ENCODE data around the gene GPR137.

The GPR137 gene

DNA sequence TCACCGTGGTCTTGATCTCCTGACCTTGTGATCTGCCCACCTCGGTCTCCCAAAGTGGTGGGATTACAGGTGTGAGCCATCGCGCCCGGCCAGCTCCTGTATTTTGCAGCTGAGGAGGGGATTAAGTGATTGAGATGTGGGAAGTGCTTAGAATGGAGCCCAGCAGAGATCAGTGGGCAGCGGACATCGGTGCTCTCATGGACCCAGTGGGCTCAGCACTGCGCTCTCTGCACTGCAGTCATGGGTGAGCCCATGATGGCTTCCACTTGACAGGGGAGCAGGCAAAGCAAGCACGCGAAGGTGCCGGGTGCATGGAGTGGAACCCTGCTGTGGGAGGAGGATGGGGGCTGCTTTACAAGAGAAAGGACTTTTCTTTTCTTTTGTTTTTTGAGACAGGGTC, 45.2 kb downstream of the GPR137 start:
- H3K27ac Mint-ChIP-seq = no peak overlapping the region
- H3K4me3 Mint-ChIP-seq = no peak overlapping the region
- no peaks in the 10 kb centered on the region for H3K36me3 Mint-ChIP-seq (ENCODE audit: low read depth)
- H3K4me1 Mint-ChIP-seq = peaks cover 5% of the 10 kb centered on the region
- no peaks in the 10 kb centered on the region for H3K9me3 Mint-ChIP-seq
- TF ChIP-seq CTCF (IDR thresholded peaks at IDR 0.05; ENCODE audit: unreplicated experiment in 3 of 3) = no peak
- no peaks in the 10 kb centered on the region for H3K27me3 Mint-ChIP-seq (ENCODE audit: low read depth)

GRCh38 chr11:64331569-64332371, 46.1 kb downstream of the GPR137 start:
- no peaks in the 10 kb centered on the region for H3K27me3 Mint-ChIP-seq (ENCODE audit: low read depth)
- no peak overlapping the region for H3K27ac Mint-ChIP-seq
- H3K36me3 Mint-ChIP-seq (ENCODE audit: low read depth) = no peaks in the 10 kb centered on the region
- no peaks in the 10 kb centered on the region for H3K9me3 Mint-ChIP-seq
- no peak overlapping the region for H3K4me3 Mint-ChIP-seq
- peak; percentile 13 to 23 (median 20) for TF ChIP-seq CTCF (IDR thresholded peaks at IDR 0.05; ENCODE audit: unreplicated experiment in 3 of 3)
- peaks cover 5% of the 10 kb centered on the region for H3K4me1 Mint-ChIP-seq

DNA sequence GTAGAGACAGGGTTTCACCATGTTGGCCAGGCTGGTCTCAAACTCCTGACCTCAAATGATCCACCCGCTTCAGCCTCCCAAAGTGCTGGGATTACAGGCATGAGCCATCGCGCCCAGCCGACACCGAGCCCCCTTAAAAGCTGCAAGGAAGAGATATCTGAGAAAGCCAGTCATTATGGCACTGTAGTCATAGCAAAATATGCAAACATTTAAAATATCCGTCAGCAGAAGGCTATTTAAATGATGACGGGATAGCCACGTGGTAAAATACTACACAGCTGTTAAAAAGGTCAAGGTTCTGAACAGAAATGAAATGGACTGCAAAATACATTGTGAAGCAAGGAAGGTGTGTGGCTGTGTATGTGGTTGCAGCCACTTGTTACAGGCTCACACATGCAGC, 47.9 kb downstream of the GPR137 start:
- peaks cover 5% of the 10 kb centered on the region for H3K4me1 Mint-ChIP-seq
- H3K4me3 Mint-ChIP-seq = no peak overlapping the region
- no peaks in the 10 kb centered on the region for H3K36me3 Mint-ChIP-seq (ENCODE audit: low read depth)
- no peaks in the 10 kb centered on the region for H3K27me3 Mint-ChIP-seq (ENCODE audit: low read depth)
- H3K27ac Mint-ChIP-seq = no peak overlapping the region
- no peaks in the 10 kb centered on the region for H3K9me3 Mint-ChIP-seq
- no peak for TF ChIP-seq CTCF (IDR thresholded peaks at IDR 0.05; ENCODE audit: unreplicated experiment in 3 of 3)

GRCh38 chr11:64334764-64335735, 49.4 kb downstream of the GPR137 start:
- H3K4me3 Mint-ChIP-seq = no peak overlapping the region
- H3K36me3 Mint-ChIP-seq (ENCODE audit: low read depth) = no peaks in the 10 kb centered on the region
- H3K9me3 Mint-ChIP-seq = no peaks in the 10 kb centered on the region
- no peak overlapping the region for H3K27ac Mint-ChIP-seq
- H3K27me3 Mint-ChIP-seq (ENCODE audit: low read depth) = peaks cover 10% of the 10 kb centered on the region
- no peak for TF ChIP-seq CTCF (IDR thresholded peaks at IDR 0.05; ENCODE audit: unreplicated experiment in 3 of 3)
- peaks cover 5% of the 10 kb centered on the region for H3K4me1 Mint-ChIP-seq

DNA sequence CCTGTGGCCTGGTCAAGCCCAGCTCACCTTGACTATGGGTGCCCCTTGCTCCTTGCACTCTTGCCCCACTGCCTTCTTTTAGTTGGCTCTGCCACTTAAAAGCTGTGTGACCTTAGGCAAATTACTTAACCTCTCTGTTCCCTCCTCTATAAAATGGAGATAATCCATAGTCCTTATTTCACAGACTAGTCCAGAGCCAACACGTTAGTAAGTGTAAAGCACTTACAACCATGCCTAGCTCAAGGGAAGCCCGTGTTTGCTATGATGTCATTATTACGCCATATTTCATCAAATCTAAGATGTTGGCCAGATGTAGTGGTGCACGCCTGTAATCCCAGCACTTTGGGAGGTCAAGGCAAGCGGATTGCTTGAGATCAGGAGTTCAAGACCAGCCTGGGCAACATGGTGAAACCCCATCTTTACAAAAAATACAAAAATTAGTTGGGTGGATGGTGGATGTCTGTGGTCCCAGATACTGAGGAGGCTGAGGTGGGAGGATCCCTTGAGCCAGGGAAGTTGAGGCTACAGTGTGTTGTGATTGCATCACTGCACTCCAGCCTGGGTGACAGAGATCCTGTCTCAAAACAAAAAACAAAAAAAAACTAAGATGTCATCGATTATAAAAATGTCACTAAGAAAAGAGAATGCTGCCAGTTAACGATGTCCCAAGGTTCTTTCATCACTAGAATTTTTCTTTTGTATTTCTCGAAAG, 52.0 kb downstream of the GPR137 start:
- TF ChIP-seq CTCF (IDR thresholded peaks at IDR 0.05; ENCODE audit: unreplicated experiment in 3 of 3) = no peak
- Mint-ChIP-seq H3K27ac (peak overlapping the region in 1 of 3 experiments; percentile 44), H3K4me1 (peaks cover 12% of the 10 kb centered on the region), H3K36me3 (ENCODE audit: low read depth) (no peaks in the 10 kb centered on the region), H3K4me3 (no peak overlapping the region), H3K9me3 (no peaks in the 10 kb centered on the region), H3K27me3 (ENCODE audit: low read depth) (peaks cover 15% of the 10 kb centered on the region)
